ENCODE results near the gene C1QTNF12.

Gene C1QTNF12

GRCh38 chr1:1228596-1229321, 17.8 kb downstream of the C1QTNF12 start:
- no peak for DNase-seq (ENCODE audit: low spot score)

- DNase-seq (ENCODE audit: low spot score) = no peak
Measured at GRCh38 chr1:1228187-1228586, 18.3 kb downstream of the C1QTNF12 start.

- no peak for DNase-seq (ENCODE audit: low spot score)
Measured at GRCh38 chr1:1227386-1227785, 19.1 kb downstream of the C1QTNF12 start.

- no peak for DNase-seq (ENCODE audit: low spot score)
Measured at GRCh38 chr1:1226566-1227362, 19.8 kb downstream of the C1QTNF12 start.

- DNase-seq (ENCODE audit: low spot score) = no peak
Measured at GRCh38 chr1:1225913-1226312, 20.6 kb downstream of the C1QTNF12 start.

GRCh38 chr1:1225238-1225845, 21.2 kb downstream of the C1QTNF12 start:
- no peak for DNase-seq (ENCODE audit: low spot score)

GRCh38 chr1:1223891-1224290, 22.6 kb downstream of the C1QTNF12 start:
- no peak for DNase-seq (ENCODE audit: low spot score)

- DNase-seq (ENCODE audit: low spot score) = no peak
Measured at GRCh38 chr1:1223321-1223720, 23.2 kb downstream of the C1QTNF12 start.

GRCh38 chr1:1222575-1223225, 23.8 kb downstream of the C1QTNF12 start:
- no peak for DNase-seq (ENCODE audit: low spot score)

- DNase-seq (ENCODE audit: low spot score) = no peak
Measured at GRCh38 chr1:1221887-1222574, 24.5 kb downstream of the C1QTNF12 start.

GRCh38 chr1:1220197-1220596, 26.3 kb downstream of the C1QTNF12 start:
- DNase-seq (ENCODE audit: low spot score) = no peak

GRCh38 chr1:1219341-1219740, 27.2 kb downstream of the C1QTNF12 start:
- no peak for DNase-seq (ENCODE audit: low spot score)

GRCh38 chr1:1218524-1219200, 27.9 kb downstream of the C1QTNF12 start:
- no peak for DNase-seq (ENCODE audit: low spot score)

- no peak for DNase-seq (ENCODE audit: low spot score)
Measured at GRCh38 chr1:1217621-1218523, 28.6 kb downstream of the C1QTNF12 start.

GRCh38 chr1:1216770-1217620, 29.5 kb downstream of the C1QTNF12 start:
- DNase-seq (ENCODE audit: low spot score) = no peak

- DNase-seq (ENCODE audit: low spot score) = no peak
Measured at GRCh38 chr1:1215881-1216605, 30.5 kb downstream of the C1QTNF12 start.

GRCh38 chr1:1215080-1215676, 31.3 kb downstream of the C1QTNF12 start:
- no peak for DNase-seq (ENCODE audit: low spot score)

Data from HuH-7.5 (cell line).